Ascending aorta (tissue), 2 donors: ENCODE measurements around the gene BRI3BP. TPM values are rescaled to one million over a fixed set of nuclear protein-coding genes. Genes with fewer than 3 reads are reported as not detected.
"Not testable (repeated sequence)": the region's sequence is repeated elsewhere in the genome, so short reads cannot be mapped to it uniquely, and the experiment has no call there.

Experiments
- DNase-seq, 2 donors: peaks; one replicate each; pipeline ENCODE4 v3.0.0-alpha.2; 2019; ENCODE audit warnings: low spot score in 2 of 2
- H3K27ac ChIP-seq, 2 donors: fragments of 200-600 bp; sonication (generic); one replicate each; pipeline ENCODE4 v1.5.1; 2016 to 2017; ENCODE audit warnings: mild to moderate bottlenecking in 1 of 2
- H3K27me3 ChIP-seq: fragments of 200-600 bp; sonication (generic); one replicate; pipeline ENCODE4 v1.5.1; 2017
- H3K36me3 ChIP-seq, 2 donors: fragments of 200-600 bp; sonication (generic); one replicate each; pipeline ENCODE4 v1.5.1; 2016
- H3K4me1 ChIP-seq, 2 donors: fragments of 200-600 bp; sonication (generic); one replicate each; pipeline ENCODE4 v1.5.1; 2016 to 2017; ENCODE audit warnings: mild to moderate bottlenecking in 1 of 2
- H3K4me3 ChIP-seq, 2 donors: fragments of 200-600 bp; sonication (generic); one replicate each; pipeline ENCODE4 v1.5.1; 2016 to 2017; ENCODE audit warnings: mild to moderate bottlenecking in 1 of 2
- H3K9me3 ChIP-seq, 2 donors: fragments of 200-600 bp; sonication (generic); one replicate each; pipeline ENCODE4 v1.5.1; 2016
- intact Hi-C: fragments of 100-400 bp; cut with DNase I; formaldehyde crosslinking; loops from one replicate; pipeline ENCODE4 v1.15.1; 2023
- total RNA-seq: library from RNA; depleted of rRNA; stranded (reverse); fragments of >200 nt; gene quantifications from one replicate; pipeline ENCODE4 v1.1.0, GENCODE V29; 2016
- TF ChIP-seq, protein P1 (sequence below), 3 experiments: fragments of 200-600 bp in 2 of 3; fragments of 450-650 bp in 1 of 3; sonication (generic) in 2 of 3; IDR thresholded peaks; one replicate each; pipeline ENCODE4 v1.5.1; 2016 to 2019; ENCODE audit warnings: antibody characterized with exemption in 3 of 3, mild to moderate bottlenecking in 1 of 3, moderate library complexity in 1 of 3

Gene BRI3BP
- total RNA-seq, 1 donor from 2014 or later: 2.1 TPM

DNA sequence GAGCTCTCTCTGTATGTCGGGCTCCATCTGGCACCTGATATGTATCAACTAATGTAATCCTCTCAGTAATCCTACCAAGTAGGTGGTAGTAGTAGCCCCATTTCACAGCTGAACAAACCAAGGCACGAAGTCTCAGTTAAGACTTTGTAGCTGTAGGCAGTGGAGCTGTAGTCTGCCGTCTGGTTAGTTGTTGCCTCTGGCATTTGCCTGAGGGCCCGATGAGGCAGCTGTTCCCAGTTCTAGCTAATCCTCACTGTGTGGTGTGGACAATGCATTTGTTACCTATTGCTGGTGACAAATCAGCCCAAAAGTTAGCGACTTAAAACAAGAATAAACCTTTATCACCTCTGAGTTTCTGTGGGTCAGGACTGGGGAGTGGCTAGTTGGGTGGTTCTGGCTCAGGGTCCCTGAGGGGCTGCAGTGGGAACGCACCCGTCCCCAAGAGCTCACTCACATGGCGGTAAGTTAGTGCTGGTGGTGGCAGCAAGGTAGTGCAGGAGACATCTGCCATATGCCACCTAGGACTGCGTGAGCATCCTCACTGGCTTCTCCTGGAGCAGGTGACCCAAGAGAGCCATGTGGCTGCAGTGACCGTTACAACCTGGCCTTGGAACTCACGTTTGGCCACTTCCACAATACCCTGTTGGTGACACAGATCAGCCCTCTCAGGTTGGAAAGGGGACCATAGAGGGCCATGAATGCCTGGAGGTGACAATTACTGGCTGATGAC lies 77.4 kb downstream of the BRI3BP start:
- Histone ChIP-seq H3K4me3 (no peak overlapping the region), H3K36me3 (peaks cover 0 to 8% of the 10 kb centered on the region in 2 donors), H3K27ac (no peak overlapping the region), H3K27me3 (no peaks in the 10 kb centered on the region), H3K4me1 (peaks cover 0 to 5% of the 10 kb centered on the region in 2 donors), H3K9me3 (no peaks in the 10 kb centered on the region)
- intact Hi-C loops: no loop called here
- DNase-seq: no peak
- TF ChIP-seq, protein P1, sequence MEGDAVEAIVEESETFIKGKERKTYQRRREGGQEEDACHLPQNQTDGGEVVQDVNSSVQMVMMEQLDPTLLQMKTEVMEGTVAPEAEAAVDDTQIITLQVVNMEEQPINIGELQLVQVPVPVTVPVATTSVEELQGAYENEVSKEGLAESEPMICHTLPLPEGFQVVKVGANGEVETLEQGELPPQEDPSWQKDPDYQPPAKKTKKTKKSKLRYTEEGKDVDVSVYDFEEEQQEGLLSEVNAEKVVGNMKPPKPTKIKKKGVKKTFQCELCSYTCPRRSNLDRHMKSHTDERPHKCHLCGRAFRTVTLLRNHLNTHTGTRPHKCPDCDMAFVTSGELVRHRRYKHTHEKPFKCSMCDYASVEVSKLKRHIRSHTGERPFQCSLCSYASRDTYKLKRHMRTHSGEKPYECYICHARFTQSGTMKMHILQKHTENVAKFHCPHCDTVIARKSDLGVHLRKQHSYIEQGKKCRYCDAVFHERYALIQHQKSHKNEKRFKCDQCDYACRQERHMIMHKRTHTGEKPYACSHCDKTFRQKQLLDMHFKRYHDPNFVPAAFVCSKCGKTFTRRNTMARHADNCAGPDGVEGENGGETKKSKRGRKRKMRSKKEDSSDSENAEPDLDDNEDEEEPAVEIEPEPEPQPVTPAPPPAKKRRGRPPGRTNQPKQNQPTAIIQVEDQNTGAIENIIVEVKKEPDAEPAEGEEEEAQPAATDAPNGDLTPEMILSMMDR (IDR thresholded peaks at IDR 0.05): no peak

DNA sequence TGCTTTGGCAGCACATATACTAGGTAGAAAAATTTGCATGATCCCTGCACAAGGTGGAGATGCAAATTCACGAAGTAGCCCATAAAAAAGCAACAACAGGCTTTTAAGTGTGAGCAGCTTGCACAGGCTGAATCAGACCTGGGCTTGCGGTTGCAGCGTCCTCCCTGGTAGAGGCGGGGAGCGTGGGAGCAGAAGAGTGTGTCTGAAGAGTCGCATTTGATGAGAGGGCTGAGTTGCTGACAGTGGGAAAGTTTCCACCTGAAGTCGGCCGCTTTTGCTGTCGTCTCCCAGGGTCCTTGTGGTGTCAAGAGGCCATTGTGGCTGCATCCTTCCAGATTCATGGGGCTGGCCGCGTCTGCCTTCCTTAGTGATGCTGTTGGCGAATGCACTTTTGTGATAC lies 78.0 kb downstream of the BRI3BP start:
- H3K27me3 ChIP-seq: no peaks in the 10 kb centered on the region
- no peak for DNase-seq
- no peak overlapping the region for H3K4me3 ChIP-seq
- H3K27ac ChIP-seq: no peak overlapping the region
- TF ChIP-seq, protein P1 (IDR thresholded peaks at IDR 0.05): no peak
- intact Hi-C loops: no loop called here
- H3K9me3 ChIP-seq: no peaks in the 10 kb centered on the region
- peaks cover 2 to 14% of the 10 kb centered on the region in 2 donors for H3K36me3 ChIP-seq
- peaks cover 0 to 4% of the 10 kb centered on the region in 2 donors for H3K4me1 ChIP-seq

DNA sequence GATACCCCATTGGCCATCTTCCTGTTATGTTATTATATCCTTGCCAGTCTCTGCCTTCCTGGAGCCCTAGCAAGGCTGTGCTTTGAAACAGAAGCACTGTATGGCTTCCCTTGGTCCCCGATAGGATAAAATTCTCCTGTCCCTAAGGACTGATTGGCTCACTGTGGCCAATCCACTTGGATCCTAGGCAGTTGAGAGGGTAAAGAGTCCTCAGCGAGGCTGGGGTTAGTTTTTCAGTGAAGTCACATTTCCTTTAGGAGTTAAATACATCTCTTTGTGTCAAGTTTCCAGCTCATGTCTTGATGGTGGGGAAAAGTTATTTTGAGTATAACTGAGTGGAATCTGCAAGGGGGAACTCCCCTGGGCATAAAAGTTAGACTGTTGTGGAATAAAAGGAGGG lies 79.1 kb downstream of the BRI3BP start:
- Histone ChIP-seq H3K9me3 (no peaks in the 10 kb centered on the region), H3K27me3 (no peaks in the 10 kb centered on the region)
- TF ChIP-seq, protein P1 (IDR thresholded peaks at IDR 0.05): no peak

DNA sequence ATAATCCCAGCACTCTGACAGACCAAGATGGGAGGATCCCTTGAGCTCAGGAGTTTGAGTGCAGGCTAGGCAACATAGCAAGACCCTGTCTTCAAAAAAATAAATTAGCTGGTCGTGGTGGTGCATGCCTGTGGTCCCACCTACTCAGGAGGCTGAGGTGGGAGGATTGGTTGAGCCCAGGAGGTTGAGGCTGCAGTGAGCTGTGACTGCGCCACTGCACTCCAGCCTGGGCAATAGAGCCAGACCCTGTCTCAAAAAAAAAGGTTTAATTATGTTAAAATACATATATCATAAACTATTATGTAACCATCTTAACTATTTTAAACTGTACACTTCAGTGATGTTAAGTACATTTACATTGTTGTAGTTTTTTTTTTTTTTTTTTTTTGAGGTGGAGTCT lies 80.8 kb downstream of the BRI3BP start:
- H3K4me3 ChIP-seq, intact Hi-C loops, H3K4me1 ChIP-seq, H3K27ac ChIP-seq, H3K27me3 ChIP-seq, H3K9me3 ChIP-seq, DNase-seq: not testable (repeated sequence)
- H3K36me3 ChIP-seq: peaks cover 12 to 27% of the 10 kb centered on the region in 2 donors

More for the DNA sequence above, 79.1 kb downstream of the BRI3BP start:
- DNase-seq: no peak
- intact Hi-C loops: no loop called here
- Histone ChIP-seq H3K36me3 (peaks cover 6 to 24% of the 10 kb centered on the region in 2 donors), H3K27ac (no peak overlapping the region), H3K4me3 (no peak overlapping the region), H3K4me1 (no peaks in the 10 kb centered on the region)

DNA sequence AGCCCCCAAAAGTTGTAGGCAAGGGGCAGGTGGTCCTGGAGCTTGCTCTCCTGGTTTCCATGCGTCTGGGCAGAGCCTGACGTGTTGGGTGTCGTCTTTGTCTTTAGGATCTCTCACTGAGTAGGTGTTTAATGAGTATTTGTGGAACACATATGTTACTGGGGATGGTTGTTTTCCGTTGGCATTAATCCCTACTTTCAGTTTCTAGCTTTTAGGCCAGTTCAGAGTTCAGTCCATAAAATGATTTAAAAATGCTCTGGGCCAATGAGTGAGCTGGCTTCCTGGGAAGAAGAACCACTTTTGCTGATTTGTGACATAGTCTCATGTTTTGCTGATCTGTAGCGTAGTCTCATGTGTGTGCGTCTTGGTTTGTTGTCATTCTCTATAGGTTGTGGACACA lies 82.7 kb downstream of the BRI3BP start:
- TF ChIP-seq, protein P1 (IDR thresholded peaks at IDR 0.05): no peak
- peaks cover 13 to 31% of the 10 kb centered on the region in 2 donors for H3K36me3 ChIP-seq
- intact Hi-C loops: no loop called here
- no peak overlapping the region for H3K4me3 ChIP-seq
- no peaks in the 10 kb centered on the region for H3K9me3 ChIP-seq
- no peak for DNase-seq
- no peaks in the 10 kb centered on the region for H3K27me3 ChIP-seq
- no peaks in the 10 kb centered on the region for H3K4me1 ChIP-seq
- no peak overlapping the region for H3K27ac ChIP-seq

DNA sequence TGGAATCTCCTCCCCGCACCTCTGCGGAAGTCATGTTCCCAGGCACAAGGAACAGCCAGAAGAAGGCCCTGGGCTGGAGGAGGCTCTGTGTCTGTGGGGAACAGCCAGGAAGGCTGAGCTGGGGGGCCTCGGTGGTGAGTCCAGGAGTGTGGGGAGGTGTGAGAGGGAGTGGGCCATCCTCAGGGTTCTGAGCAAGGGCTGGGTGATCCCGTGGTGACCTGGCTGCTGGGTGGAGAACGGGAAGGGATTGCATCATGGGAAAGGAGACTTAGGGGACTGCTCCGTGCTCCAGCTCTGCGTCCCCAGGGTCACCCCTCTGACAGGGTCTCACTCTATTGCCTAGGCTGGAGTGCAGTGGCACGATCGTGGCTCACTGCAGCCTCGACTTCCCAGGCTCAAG lies 85.6 kb downstream of the BRI3BP start:
- H3K27me3 ChIP-seq: no peaks in the 10 kb centered on the region
- DNase-seq: no peak
- TF ChIP-seq, protein P1 (IDR thresholded peaks at IDR 0.05): no peak
- no peaks in the 10 kb centered on the region for H3K9me3 ChIP-seq
- H3K36me3 ChIP-seq: peaks cover 17 to 34% of the 10 kb centered on the region in 2 donors
- H3K27ac ChIP-seq: no peak overlapping the region
- intact Hi-C loops: no loop called here
- no peaks in the 10 kb centered on the region for H3K4me1 ChIP-seq
- H3K4me3 ChIP-seq: no peak overlapping the region
